Neural progenitor cell (in vitro differentiated cells): ENCODE data around the gene CNIH2.

ENCODE experiments used
- EZH2 ChIP-seq: fragments of 200-600 bp; sonication (generic); IDR thresholded peaks from 2 replicates; pipeline ENCODE4 v1.6.1; 2017; ENCODE audit warnings: antibody characterized with exemption, mild to moderate bottlenecking, moderate library complexity
- EZH2phosphoT487 ChIP-seq: fragments of 200-600 bp; sonication (generic); IDR thresholded peaks from 2 replicates; pipeline ENCODE4 v1.6.1; 2017; ENCODE audit warnings: antibody characterized with exemption
- TF ChIP-seq, protein P1 (sequence below): fragments of 200-600 bp; sonication (generic); IDR thresholded peaks from 2 replicates; pipeline ENCODE4 v1.5.1; 2017; ENCODE audit warnings: antibody characterized with exemption, mild to moderate bottlenecking

DNA sequence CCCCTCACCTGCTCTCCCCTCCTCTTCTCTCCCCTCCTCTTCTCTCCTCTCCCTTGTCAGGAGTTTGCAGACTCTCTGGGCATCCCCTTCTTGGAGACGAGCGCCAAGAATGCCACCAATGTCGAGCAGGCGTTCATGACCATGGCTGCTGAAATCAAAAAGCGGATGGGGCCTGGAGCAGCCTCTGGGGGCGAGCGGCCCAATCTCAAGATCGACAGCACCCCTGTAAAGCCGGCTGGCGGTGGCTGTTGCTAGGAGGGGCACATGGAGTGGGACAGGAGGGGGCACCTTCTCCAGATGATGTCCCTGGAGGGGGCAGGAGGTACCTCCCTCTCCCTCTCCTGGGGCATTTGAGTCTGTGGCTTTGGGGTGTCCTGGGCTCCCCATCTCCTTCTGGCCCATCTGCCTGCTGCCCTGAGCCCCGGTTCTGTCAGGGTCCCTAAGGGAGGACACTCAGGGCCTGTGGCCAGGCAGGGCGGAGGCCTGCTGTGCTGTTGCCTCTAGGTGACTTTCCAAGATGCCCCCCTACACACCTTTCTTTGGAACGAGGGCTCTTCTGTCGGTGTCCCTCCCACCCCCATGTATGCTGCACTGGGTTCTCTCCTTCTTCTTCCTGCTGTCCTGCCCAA, 1.9 kb upstream of the CNIH2 start:
- TF ChIP-seq, protein P1, sequence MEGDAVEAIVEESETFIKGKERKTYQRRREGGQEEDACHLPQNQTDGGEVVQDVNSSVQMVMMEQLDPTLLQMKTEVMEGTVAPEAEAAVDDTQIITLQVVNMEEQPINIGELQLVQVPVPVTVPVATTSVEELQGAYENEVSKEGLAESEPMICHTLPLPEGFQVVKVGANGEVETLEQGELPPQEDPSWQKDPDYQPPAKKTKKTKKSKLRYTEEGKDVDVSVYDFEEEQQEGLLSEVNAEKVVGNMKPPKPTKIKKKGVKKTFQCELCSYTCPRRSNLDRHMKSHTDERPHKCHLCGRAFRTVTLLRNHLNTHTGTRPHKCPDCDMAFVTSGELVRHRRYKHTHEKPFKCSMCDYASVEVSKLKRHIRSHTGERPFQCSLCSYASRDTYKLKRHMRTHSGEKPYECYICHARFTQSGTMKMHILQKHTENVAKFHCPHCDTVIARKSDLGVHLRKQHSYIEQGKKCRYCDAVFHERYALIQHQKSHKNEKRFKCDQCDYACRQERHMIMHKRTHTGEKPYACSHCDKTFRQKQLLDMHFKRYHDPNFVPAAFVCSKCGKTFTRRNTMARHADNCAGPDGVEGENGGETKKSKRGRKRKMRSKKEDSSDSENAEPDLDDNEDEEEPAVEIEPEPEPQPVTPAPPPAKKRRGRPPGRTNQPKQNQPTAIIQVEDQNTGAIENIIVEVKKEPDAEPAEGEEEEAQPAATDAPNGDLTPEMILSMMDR = no peak
- TF ChIP-seq EZH2phosphoT487 (no peak), EZH2 (no peak)
